Panc1 (cell line): ENCODE results near the gene SNX9. TPM values are rescaled to one million over a fixed set of nuclear protein-coding genes. Genes with fewer than 3 reads are reported as not detected.

Experiments used
- ATAC-seq: fragments of 200-7000 bp; cut with Tn5 transposase; 2 replicates; pipeline ENCODE4 v1.9.1; 2020; ENCODE audit warnings: mild to moderate bottlenecking, moderate library complexity
- BruUV-seq: library from RNA; stranded (reverse); fragments of 400-500 nt; replicated peaks from 2 replicates; lab custom pipeline; 2021; lab: Mats Ljungman, UMichigan
- CTCF ChIA-PET: fragments of 300-600 bp; sonication (Branson Sonifier 250); formaldehyde crosslinking; loops from one replicate; lab custom pipeline; 2022; ENCODE audit warnings: antibody characterized with exemption; lab: Charles Lee
- POLR2A ChIA-PET: fragments of 300-600 bp; sonication (Branson Sonifier 250); formaldehyde crosslinking; loops from one replicate; lab custom pipeline; 2022; ENCODE audit warnings: antibody characterized with exemption; lab: Charles Lee
- DNase-seq: peaks from one replicate; pipeline ENCODE4 v3.0.0-alpha.2; 2010; ENCODE audit warnings: low read depth, low spot score
- H3K27ac ChIP-seq: 2 replicates; pipeline ENCODE4 v1.5.1; 2011; ENCODE audit warnings: mild to moderate bottlenecking, low read length, inconsistent platforms
- H3K27me3 ChIP-seq: fragments of 200-500 bp; sonication (Bioruptor generic); 2 replicates; pipeline ENCODE4 v1.6.0; 2014; ENCODE audit warnings: low read length, inconsistent platforms; ENCODE audit not compliant: control insufficient read depth, insufficient read depth
- H3K36me3 ChIP-seq: fragments of 200-500 bp; sonication (Bioruptor generic); 2 replicates; pipeline ENCODE4 v1.5.1; 2014; ENCODE audit warnings: inconsistent platforms, mild to moderate bottlenecking, low read length, moderate library complexity; ENCODE audit not compliant: control insufficient read depth, insufficient read depth
- H3K4me1 ChIP-seq: 2 replicates; pipeline ENCODE4 v1.5.1; 2011; ENCODE audit warnings: inconsistent platforms, mild to moderate bottlenecking, low read length, moderate library complexity; ENCODE audit not compliant: control insufficient read depth, insufficient read depth
- H3K4me3 ChIP-seq, 2 experiments: 2 replicates each; pipeline ENCODE4 v1.5.1; 2011 to 2012; ENCODE audit warnings: low read depth in 2 of 2, low read length in 2 of 2, mild to moderate bottlenecking in 2 of 2, inconsistent platforms in 1 of 2, moderate library complexity in 1 of 2
- H3K9me3 ChIP-seq: fragments of 200-500 bp; sonication (Bioruptor generic); 2 replicates; pipeline ENCODE4 v1.5.1; 2014; ENCODE audit warnings: low read depth, mild to moderate bottlenecking, inconsistent platforms, low read length, moderate library complexity; ENCODE audit not compliant: control insufficient read depth, insufficient read depth
- POLR2AphosphoS5 ChIP-seq: IDR thresholded peaks from 2 replicates; pipeline ENCODE4 v1.6.1; 2012; ENCODE audit warnings: mild to moderate bottlenecking, low read depth, low read length, moderate library complexity
- REST ChIP-seq, 2 experiments: IDR thresholded peaks; 2 replicates each; pipeline ENCODE4 v1.6.1; 2011 to 2012; ENCODE audit warnings: low read depth in 2 of 2, control low read depth in 1 of 2, low read length in 1 of 2, mild to moderate bottlenecking in 1 of 2, moderate library complexity in 1 of 2; ENCODE audit not compliant: insufficient read depth in 1 of 2
- SIN3A ChIP-seq: IDR thresholded peaks from 2 replicates; pipeline ENCODE4 v1.6.1; 2012; ENCODE audit warnings: low read depth, mild to moderate bottlenecking, low read length, moderate library complexity, borderline replicate concordance; ENCODE audit not compliant: insufficient read depth
- TCF7L2 ChIP-seq: IDR thresholded peaks from 2 replicates; pipeline ENCODE4 v1.6.1; 2011; ENCODE audit warnings: mild to moderate bottlenecking, low read depth, low read length, inconsistent platforms
- in situ Hi-C: cut with HindIII; loops from 2 replicates; pipeline ENCODE4 v1.10.0; 2016; ENCODE audit warnings: low sequenced_read_pairs, low pct_unique_long_range_greater_than_20kb
- intact Hi-C: fragments of 100-400 bp; cut with micrococcal nuclease; formaldehyde crosslinking; loops from one replicate; pipeline ENCODE4 v1.10.0; 2022; ENCODE audit not compliant: unreplicated experiment
- total RNA-seq: library from RNA; stranded (reverse); gene quantifications from one replicate; pipeline ENCODE4 v1.2.1, GENCODE V29; 2021; ENCODE audit not compliant: unreplicated experiment
- TF ChIP-seq, protein P1 (sequence below): fragments of 450-650 bp; IDR thresholded peaks from 2 replicates; pipeline ENCODE4 v1.5.1; 2017; ENCODE audit warnings: mild to moderate bottlenecking

SNX9 gene
- total RNA-seq, 1 experiment from 2014 or later: 46.0 TPM

- peaks cover 3% of the 10 kb centered on the region; the same call in 1 of the 2 replicates for H3K9me3 ChIP-seq
- BruUV-seq: no TSS peak
- no peaks in the 10 kb centered on the region for H3K27me3 ChIP-seq
- intact Hi-C loops (no loop called here), in situ Hi-C loops (no loop called here)
- CTCF ChIA-PET: no interaction called here
- no peak for DNase-seq
- no peak overlapping the region for H3K27ac ChIP-seq
- peaks cover 15% of the 10 kb centered on the region; the same call in 1 of the 2 replicates for H3K36me3 ChIP-seq
- no peak for ATAC-seq
- no peaks in the 10 kb centered on the region for H3K4me1 ChIP-seq
- POLR2A ChIA-PET: no interaction called here
- TF ChIP-seq TCF7L2 (no peak), REST (IDR thresholded peaks at IDR 0.05; ENCODE audit: insufficient read depth in 1 of 2, low read depth in 2 of 2, low read length in 1 of 2) (no peak), SIN3A (no peak), POLR2AphosphoS5 (no peak)
- TF ChIP-seq, protein P1, sequence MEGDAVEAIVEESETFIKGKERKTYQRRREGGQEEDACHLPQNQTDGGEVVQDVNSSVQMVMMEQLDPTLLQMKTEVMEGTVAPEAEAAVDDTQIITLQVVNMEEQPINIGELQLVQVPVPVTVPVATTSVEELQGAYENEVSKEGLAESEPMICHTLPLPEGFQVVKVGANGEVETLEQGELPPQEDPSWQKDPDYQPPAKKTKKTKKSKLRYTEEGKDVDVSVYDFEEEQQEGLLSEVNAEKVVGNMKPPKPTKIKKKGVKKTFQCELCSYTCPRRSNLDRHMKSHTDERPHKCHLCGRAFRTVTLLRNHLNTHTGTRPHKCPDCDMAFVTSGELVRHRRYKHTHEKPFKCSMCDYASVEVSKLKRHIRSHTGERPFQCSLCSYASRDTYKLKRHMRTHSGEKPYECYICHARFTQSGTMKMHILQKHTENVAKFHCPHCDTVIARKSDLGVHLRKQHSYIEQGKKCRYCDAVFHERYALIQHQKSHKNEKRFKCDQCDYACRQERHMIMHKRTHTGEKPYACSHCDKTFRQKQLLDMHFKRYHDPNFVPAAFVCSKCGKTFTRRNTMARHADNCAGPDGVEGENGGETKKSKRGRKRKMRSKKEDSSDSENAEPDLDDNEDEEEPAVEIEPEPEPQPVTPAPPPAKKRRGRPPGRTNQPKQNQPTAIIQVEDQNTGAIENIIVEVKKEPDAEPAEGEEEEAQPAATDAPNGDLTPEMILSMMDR: no peak
- H3K4me3 ChIP-seq: no peak overlapping the region
Measured at GRCh38 chr6:157912326-157912725, 89.3 kb downstream of the SNX9 start.

- Histone ChIP-seq H3K27ac (no peak overlapping the region), H3K9me3 (peaks cover 1% of the 10 kb centered on the region; the same call in 1 of the 2 replicates), H3K36me3 (peaks cover 19% of the 10 kb centered on the region), H3K4me1 (no peaks in the 10 kb centered on the region), H3K4me3 (no peak overlapping the region), H3K27me3 (no peaks in the 10 kb centered on the region)
- ChIA-PET CTCF (no interaction called here), POLR2A (no interaction called here)
- in situ Hi-C loops: no loop called here
- DNase-seq (no peak), ATAC-seq (no peak)
- no TSS peak for BruUV-seq
- no peak for TF ChIP-seq REST (IDR thresholded peaks at IDR 0.05; ENCODE audit: insufficient read depth in 1 of 2, low read depth in 2 of 2, low read length in 1 of 2)
- TF ChIP-seq, protein P1: no peak
- no peak for TF ChIP-seq SIN3A
- no peak for TF ChIP-seq TCF7L2
- no peak for TF ChIP-seq POLR2AphosphoS5
- intact Hi-C loops: no loop called here
Measured at GRCh38 chr6:157921685-157922367, 98.8 kb downstream of the SNX9 start.
